NCI-H2171 (cell line): ENCODE data around the gene TFF1.

Experiments
- DNase-seq: peaks from one replicate; lab custom pipeline; 2025; lab: John Stamatoyannopoulos, UW

TFF1 gene

DNA sequence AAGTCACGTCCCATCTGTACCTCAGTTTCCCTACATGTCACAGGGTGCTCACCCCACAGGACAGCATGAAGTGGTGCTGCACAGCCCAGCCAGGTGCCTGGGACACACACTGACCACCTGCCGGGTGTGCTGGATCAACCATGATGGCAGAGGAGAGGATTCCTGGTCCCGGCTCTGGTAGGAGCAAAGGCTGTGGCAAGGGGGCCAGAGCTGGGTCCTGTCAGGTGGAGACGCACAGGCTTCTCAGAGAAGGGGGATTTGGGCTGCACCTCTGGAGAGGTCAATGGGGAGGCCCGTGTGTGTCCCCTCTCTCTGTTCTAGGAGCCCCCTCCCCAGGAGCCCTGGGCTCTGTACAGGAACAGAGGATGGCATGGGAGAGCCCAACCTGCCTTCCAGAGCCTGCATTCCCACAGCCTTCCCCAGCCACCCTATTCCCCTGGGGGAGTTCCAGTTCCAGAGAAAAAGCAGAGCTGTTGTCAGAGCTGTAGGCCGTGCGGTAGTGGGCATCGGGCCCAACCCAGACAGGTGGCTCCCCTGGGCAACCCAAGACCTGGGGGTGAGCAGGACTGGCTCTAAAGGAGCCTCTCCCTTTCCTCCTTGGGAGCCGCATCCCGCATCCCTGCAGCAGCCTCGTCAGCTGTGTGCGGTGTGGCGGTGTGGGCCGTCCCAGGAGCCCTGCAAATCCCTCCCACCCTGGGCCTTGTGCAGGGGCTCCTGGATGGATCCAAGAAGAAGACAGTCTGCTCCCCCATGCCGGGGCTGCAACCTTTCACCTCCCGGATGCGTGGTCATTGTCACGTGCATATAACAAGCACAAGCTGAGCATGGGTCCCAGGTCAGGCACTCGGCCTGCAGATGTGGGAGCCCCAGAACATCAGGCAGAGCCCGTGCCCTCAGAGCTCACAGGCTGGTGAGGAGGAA lies 48.2 kb downstream of the TFF1 start:
- peak; percentile 19 for DNase-seq

GRCh38 chr21:42317341-42317741 lies 49.0 kb downstream of the TFF1 start:
- DNase-seq: no peak

DNA sequence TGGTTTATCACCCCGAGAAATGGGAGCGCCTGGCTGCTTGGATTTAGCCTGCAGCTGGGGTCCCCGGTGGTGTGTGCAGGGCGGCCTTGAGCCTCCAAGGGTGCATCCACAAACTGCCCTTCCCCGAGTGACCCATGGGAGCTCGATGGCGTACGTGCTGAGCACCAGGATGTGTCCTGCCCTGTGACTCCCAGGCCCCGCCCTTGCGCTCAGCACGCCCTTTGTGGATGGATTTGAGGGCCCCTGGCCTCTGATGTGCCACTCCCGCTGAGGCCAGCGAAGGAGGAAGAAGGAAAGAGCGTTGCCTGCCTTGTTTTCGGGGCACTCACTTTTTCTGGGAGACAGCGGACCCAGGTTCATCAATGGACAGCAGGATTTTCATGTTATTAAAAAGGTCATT lies 49.4 kb downstream of the TFF1 start:
- no peak for DNase-seq

- peak; percentile 7 for DNase-seq
Measured at GRCh38 chr21:42315296-42315891, 50.9 kb downstream of the TFF1 start, which contains the start of gene TFF3. Gene TFF3 (minus strand): TSS chr21:42315409. CDS start chr21:42315374, 35 bp downstream.

- no peak for DNase-seq
Measured at GRCh38 chr21:42314616-42315295, 51.6 kb downstream of the TFF1 start.

DNA sequence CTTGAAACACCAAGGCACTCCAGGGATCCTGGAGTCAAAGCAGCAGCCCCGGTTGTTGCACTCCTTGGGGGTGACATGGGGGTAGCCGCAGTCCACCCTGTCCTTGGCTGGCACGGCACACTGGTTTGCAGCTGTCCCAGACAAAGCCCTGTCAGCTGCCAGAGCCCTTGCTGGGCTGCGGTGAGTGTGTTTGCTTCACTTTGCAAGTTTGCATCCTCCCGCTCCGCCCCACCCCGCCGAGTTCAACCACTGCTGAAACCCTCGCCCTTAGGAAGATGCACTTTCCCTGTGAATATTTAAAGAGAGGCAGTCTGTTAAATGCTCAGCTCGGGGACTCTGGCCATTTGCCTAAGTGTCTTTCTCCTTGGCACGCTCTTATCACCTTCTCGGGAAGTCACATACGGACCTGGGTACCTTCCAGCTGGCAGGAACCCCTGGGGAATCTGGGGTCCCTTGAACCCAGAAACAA lies 52.8 kb downstream of the TFF1 start:
- no peak for DNase-seq

DNA sequence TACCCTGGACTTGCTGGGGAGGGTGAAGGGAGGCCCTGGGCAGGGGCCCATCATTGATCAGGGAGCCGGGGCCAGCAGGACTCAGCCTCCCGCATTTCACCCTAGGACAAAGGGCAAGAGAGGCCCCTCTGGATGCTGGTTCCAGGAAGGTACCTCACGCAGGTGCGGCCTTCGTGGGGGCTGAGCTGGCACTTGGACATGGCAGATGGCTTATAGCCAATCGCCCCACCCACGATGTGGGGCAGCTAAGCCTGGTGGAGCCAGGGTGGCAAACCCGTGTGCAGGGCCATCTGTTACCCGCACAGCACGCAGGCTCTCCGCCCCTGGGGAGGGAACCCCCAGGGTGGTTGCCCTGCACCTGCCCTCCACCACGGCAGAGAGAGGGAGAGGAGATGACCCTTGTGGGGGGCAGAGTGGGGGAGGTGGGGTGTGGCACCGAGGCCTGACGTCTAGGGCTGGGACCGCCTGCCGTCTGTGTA lies 53.7 kb downstream of the TFF1 start:
- peak; percentile 35 for DNase-seq
